Endothelial cell of umbilical vein (primary cell): Measurements from ENCODE around the gene ABCC10. TPM values are rescaled to one million over a fixed set of nuclear protein-coding genes. Genes with fewer than 3 reads are reported as not detected.

Source experiments
- BruUV-seq: library from RNA; stranded (reverse); fragments of 400-500 nt; replicated peaks from 2 replicates; lab custom pipeline; 2021; lab: Mats Ljungman, UMichigan
- CTCF ChIA-PET: fragments of 300-600, 350-600 bp; sonication (Branson Sonifier 250); formaldehyde crosslinking; loops from one replicate; lab custom pipeline; 2021; ENCODE audit warnings: antibody characterized with exemption, inconsistent platforms; lab: Charles Lee
- POLR2A ChIA-PET: fragments of 300-600, 350-600 bp; sonication (Branson Sonifier 250); formaldehyde crosslinking; loops from one replicate; lab custom pipeline; 2021; ENCODE audit warnings: antibody characterized with exemption, inconsistent platforms; lab: Charles Lee
- DNase-seq: peaks from one replicate; pipeline ENCODE4 v3.0.0-alpha.2; 2011; ENCODE audit warnings: low read depth, low spot score
- FAIRE-seq: peaks from 2 replicates; lab custom pipeline; 2011; peaks lifted over from hg19 to GRCh38; lab: Jason Lieb, UNC
- H2AFZ ChIP-seq: 2 replicates; pipeline ENCODE4 v1.6.0; 2012; ENCODE audit warnings: low read depth, low read length, control low read depth, inconsistent platforms
- H3K27ac ChIP-seq: 2 replicates; pipeline ENCODE4 v1.5.1; 2011; ENCODE audit warnings: low read depth, mild to moderate bottlenecking, control low read depth, low read length, moderate library complexity; ENCODE audit not compliant: insufficient read depth
- H3K27me3 ChIP-seq, 2 experiments: 2 replicates each; pipeline versions ENCODE4 v1.6.0 to v1.6.1; 2011; ENCODE audit warnings: low read length in 2 of 2, mixed read lengths in 1 of 2; ENCODE audit not compliant: control insufficient read depth in 2 of 2, insufficient read depth in 2 of 2
- H3K36me3 ChIP-seq, 2 experiments: 2 replicates in 1 of 2; 3 replicates in 1 of 2; pipeline ENCODE4 v1.5.1; 2011; ENCODE audit warnings: low read length in 2 of 2, mild to moderate bottlenecking in 1 of 2, moderate library complexity in 1 of 2; ENCODE audit not compliant: control insufficient read depth in 2 of 2, insufficient read depth in 2 of 2; ENCODE audit errors: extremely low read depth in 1 of 2
- H3K4me1 ChIP-seq: 3 replicates; pipeline ENCODE4 v1.5.1; 2011; ENCODE audit warnings: mild to moderate bottlenecking, low read length; ENCODE audit not compliant: control insufficient read depth, insufficient read depth; ENCODE audit errors: extremely low read depth
- H3K4me2 ChIP-seq: 2 replicates; pipeline ENCODE4 v1.6.1; 2011; ENCODE audit warnings: low read length, control low read depth, mixed read lengths; ENCODE audit not compliant: insufficient read depth
- H3K4me3 ChIP-seq, 3 experiments: fragments of 200-600 bp in 1 of 3; sonication (generic), shearing (Covaris generic) in 1 of 3; replicated peaks in 1 of 3; 2 replicates each; pipeline ENCODE4 v1.5.1; 2011 to 2016; ENCODE audit warnings: control low read depth in 3 of 3, low read length in 3 of 3, mild to moderate bottlenecking in 2 of 3, inconsistent platforms in 1 of 3, low read depth in 1 of 3, moderate library complexity in 1 of 3; ENCODE audit not compliant: insufficient read depth in 1 of 3
- H3K79me2 ChIP-seq: 2 replicates; pipeline ENCODE4 v1.6.0; 2012; ENCODE audit warnings: low read length, inconsistent platforms; ENCODE audit not compliant: control insufficient read depth, insufficient read depth
- H3K9ac ChIP-seq: replicated peaks from 2 replicates; pipeline ENCODE3; 2011; ENCODE audit warnings: low read length, control low read depth; ENCODE audit not compliant: insufficient read depth; ENCODE audit errors: extremely low read depth
- H3K9me1 ChIP-seq: replicated peaks from 3 replicates; pipeline ENCODE4 v1.6.0; 2011; ENCODE audit warnings: mild to moderate bottlenecking, low read length; ENCODE audit not compliant: control insufficient read depth, insufficient read depth; ENCODE audit errors: extremely low read depth
- H3K9me3 ChIP-seq: replicated peaks from 2 replicates; pipeline ENCODE4 v1.5.1; 2012; ENCODE audit warnings: low read length, inconsistent platforms; ENCODE audit not compliant: control insufficient read depth, insufficient read depth
- H4K20me1 ChIP-seq: replicated peaks from 2 replicates; pipeline ENCODE3; 2011; ENCODE audit warnings: mild to moderate bottlenecking, low read length; ENCODE audit not compliant: control insufficient read depth, insufficient read depth; ENCODE audit errors: extremely low read depth
- EZH2 ChIP-seq: IDR thresholded peaks from 2 replicates; pipeline ENCODE4 v1.6.1; 2012; ENCODE audit warnings: borderline replicate concordance, low read depth, mild to moderate bottlenecking, moderate library complexity, low read length, inconsistent platforms; ENCODE audit not compliant: severe bottlenecking
- FOS ChIP-seq: IDR thresholded peaks from 2 replicates; pipeline ENCODE4 v1.6.1; 2011; ENCODE audit warnings: mild to moderate bottlenecking, low read length, moderate library complexity, borderline replicate concordance; ENCODE audit not compliant: insufficient read depth
- GATA2 ChIP-seq: IDR thresholded peaks from 2 replicates; pipeline ENCODE4 v1.7.0; 2011; ENCODE audit warnings: low read depth, mild to moderate bottlenecking, moderate library complexity, mixed read lengths, low read length; ENCODE audit not compliant: insufficient read length, insufficient read depth
- JUN ChIP-seq: IDR thresholded peaks from 2 replicates; pipeline ENCODE4 v1.6.1; 2011; ENCODE audit warnings: borderline replicate concordance, low read depth; ENCODE audit not compliant: insufficient read length, insufficient read depth
- MYC ChIP-seq: IDR thresholded peaks from one replicate; pipeline ENCODE4 v1.6.1; 2011; ENCODE audit warnings: mild to moderate bottlenecking, low read depth, low read length
- POLR2A ChIP-seq: IDR thresholded peaks from 2 replicates; pipeline ENCODE4 v1.6.1; 2012; ENCODE audit warnings: low read depth, mild to moderate bottlenecking, control low read depth, low read length
- POLR2AphosphoS5 ChIP-seq: IDR thresholded peaks from 2 replicates; pipeline ENCODE4 v1.6.1; 2012; ENCODE audit warnings: low read depth, mild to moderate bottlenecking, control low read depth, low read length, moderate library complexity; ENCODE audit not compliant: insufficient read depth
- dilution Hi-C: fragments of 300-500 bp; cut with MboI; formaldehyde crosslinking; loops from one replicate; pipeline ENCODE4 v1.15.0; 2019; ENCODE audit warnings: low sequenced_read_pairs; ENCODE audit not compliant: extremely low pct_ligation_motif_present
- intact Hi-C: fragments of 100-400 bp; cut with micrococcal nuclease; formaldehyde crosslinking; loops from one replicate; pipeline ENCODE4 v1.10.0; 2022
- polyA plus RNA-seq, 4 experiments: library from polyadenylated mRNA; depleted of rRNA in 3 of 4; stranded (reverse) in 3 of 4; unstranded in 1 of 4; fragments of >200 nt; gene quantifications; 2 replicates each; pipeline versions ENCODE4 v1.2.1 to v1.2.3, GENCODE V29; 2011 to 2012; ENCODE audit warnings: missing spikeins in 1 of 4
- total RNA-seq: library from RNA; stranded (reverse); gene quantifications from 2 replicates; pipeline ENCODE4 v1.2.3, GENCODE V29; 2021
- TF ChIP-seq, protein P1 (sequence below), 2 donors: IDR thresholded peaks; 1 replicate in 1 of 2; 2 replicates in 1 of 2; pipeline ENCODE4 v1.5.1; 2011; ENCODE audit warnings: low read length in 2 of 2, mild to moderate bottlenecking in 2 of 2, moderate library complexity in 2 of 2, control low read depth in 1 of 2, inconsistent platforms in 1 of 2, low read depth in 1 of 2; ENCODE audit not compliant: insufficient read depth in 1 of 2; ENCODE audit errors: extremely low read depth in 1 of 2
- TF ChIP-seq, protein P2 (sequence below): IDR thresholded peaks from 2 replicates; pipeline ENCODE4 v1.6.1; 2011; ENCODE audit not compliant: insufficient read depth, insufficient read length

The ABCC10 gene
- total and polyA plus RNA-seq, 2 donors (not counting 3 experiments of a cell fraction or from before 2014, with no cell fraction given): 29.2 to 37.9 TPM

DNA sequence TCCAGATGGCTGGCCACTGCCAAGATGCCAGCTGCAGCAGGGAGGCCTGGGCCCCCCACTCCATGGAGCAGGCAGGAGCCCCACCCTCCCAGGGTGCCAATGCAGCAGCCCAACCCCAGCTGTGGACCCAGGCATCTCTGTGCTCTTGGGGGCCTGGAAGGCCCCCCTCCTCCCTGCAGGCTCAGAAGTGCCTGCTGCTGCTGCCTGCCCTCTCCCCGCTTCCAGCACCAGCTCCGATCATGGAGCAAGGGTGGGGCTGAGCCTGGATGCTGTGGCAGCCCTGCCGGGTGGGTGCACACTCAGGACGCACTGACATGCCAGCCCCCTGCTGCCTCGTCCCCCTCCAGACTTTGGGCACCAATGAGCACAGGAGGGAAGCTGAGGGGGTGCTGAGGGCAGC is 14.8 kb upstream of the ABCC10 start:
- CTCF ChIA-PET: no interaction called here

More for the DNA sequence above, 14.8 kb upstream of the ABCC10 start:
- H3K9ac ChIP-seq: no peak overlapping the region
- intact Hi-C loops (no loop called here), dilution Hi-C loops (no loop called here)
- no peaks in the 10 kb centered on the region for H3K36me3 ChIP-seq
- no peak overlapping the region for H2AFZ ChIP-seq
- H3K4me1 ChIP-seq: no peaks in the 10 kb centered on the region
- no peaks in the 10 kb centered on the region for H3K9me1 ChIP-seq
- H3K27ac ChIP-seq: no peak overlapping the region
- H4K20me1 ChIP-seq: no peaks in the 10 kb centered on the region
- DNase-seq: no peak
- H3K9me3 ChIP-seq: no peaks in the 10 kb centered on the region
- no peak for TF ChIP-seq MYC
- TF ChIP-seq, protein P1, sequence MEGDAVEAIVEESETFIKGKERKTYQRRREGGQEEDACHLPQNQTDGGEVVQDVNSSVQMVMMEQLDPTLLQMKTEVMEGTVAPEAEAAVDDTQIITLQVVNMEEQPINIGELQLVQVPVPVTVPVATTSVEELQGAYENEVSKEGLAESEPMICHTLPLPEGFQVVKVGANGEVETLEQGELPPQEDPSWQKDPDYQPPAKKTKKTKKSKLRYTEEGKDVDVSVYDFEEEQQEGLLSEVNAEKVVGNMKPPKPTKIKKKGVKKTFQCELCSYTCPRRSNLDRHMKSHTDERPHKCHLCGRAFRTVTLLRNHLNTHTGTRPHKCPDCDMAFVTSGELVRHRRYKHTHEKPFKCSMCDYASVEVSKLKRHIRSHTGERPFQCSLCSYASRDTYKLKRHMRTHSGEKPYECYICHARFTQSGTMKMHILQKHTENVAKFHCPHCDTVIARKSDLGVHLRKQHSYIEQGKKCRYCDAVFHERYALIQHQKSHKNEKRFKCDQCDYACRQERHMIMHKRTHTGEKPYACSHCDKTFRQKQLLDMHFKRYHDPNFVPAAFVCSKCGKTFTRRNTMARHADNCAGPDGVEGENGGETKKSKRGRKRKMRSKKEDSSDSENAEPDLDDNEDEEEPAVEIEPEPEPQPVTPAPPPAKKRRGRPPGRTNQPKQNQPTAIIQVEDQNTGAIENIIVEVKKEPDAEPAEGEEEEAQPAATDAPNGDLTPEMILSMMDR (IDR thresholded peaks at IDR 0.05; ENCODE audit: extremely low read depth in 1 of 2, insufficient read depth in 1 of 2, low read depth in 1 of 2, low read length in 2 of 2): no peak
- no peak for TF ChIP-seq POLR2A
- TF ChIP-seq GATA2: no peak
- no peak for TF ChIP-seq POLR2AphosphoS5
- TF ChIP-seq, protein P2, sequence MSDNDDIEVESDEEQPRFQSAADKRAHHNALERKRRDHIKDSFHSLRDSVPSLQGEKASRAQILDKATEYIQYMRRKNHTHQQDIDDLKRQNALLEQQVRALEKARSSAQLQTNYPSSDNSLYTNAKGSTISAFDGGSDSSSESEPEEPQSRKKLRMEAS: no peak
- TF ChIP-seq EZH2: no peak
- TF ChIP-seq FOS: no peak
- TF ChIP-seq JUN: no peak
- H3K4me2 ChIP-seq: no peak overlapping the region
- peaks cover 4 to 10% of the 10 kb centered on the region in 2 experiments for H3K27me3 ChIP-seq
- POLR2A ChIA-PET: no interaction called here
- FAIRE-seq: no peak
- BruUV-seq: no TSS peak
- no peak overlapping the region for H3K4me3 ChIP-seq
- H3K79me2 ChIP-seq: no peaks in the 10 kb centered on the region
